Measurements from ENCODE around the gene CPN2. TPM values are rescaled to one million over a fixed set of nuclear protein-coding genes. Genes with fewer than 3 reads are reported as not detected.

CPN2 gene
- polyA plus RNA-seq, 4 donors = 2.0 TPM; not detected in 3

DNA sequence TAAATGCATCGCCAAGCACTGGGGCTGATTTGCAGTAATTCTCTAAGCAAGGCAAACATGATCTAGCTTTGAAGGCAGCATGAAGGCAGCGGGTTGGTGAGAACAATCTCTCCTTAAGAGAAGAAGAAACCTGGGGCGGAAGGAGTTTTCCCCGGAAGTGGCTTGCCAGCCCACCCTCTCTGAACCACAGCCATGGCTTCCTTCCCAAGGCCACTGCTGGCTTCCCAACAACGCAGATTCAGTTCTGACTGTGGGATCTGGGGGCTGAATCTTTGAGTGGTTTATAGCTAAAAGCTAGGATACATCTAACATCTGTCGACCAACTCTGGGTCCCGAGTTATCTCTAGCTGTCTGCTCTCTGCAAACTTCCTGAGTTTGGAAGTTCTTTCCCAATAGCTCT lies 4.3 kb upstream of the CPN2 start:
- H3K9me3 ChIP-seq (ENCODE audit: control insufficient read depth in 2 of 2, insufficient read depth in 1 of 2, low read depth in 1 of 2, low read length in 1 of 2) = no peaks in the 10 kb centered on the region
- H3K4me3 ChIP-seq (ENCODE audit: low read depth in 1 of 3, low read length in 3 of 3) = no peak overlapping the region
- 66 to 85% (median 80%) methylated on average over 7 of the region's 7 CpGs for WGBS, 3 donors
- H3K4me1 ChIP-seq (ENCODE audit: control insufficient read depth in 3 of 3, insufficient read depth in 2 of 3, low read depth in 1 of 3, low read length in 2 of 3) = peaks cover 0 to 5% (median 0%) of the 10 kb centered on the region in 3 donors
- DNase-seq = no peak
- H3K36me3 ChIP-seq (ENCODE audit: control insufficient read depth in 3 of 3, insufficient read depth in 2 of 3, low read depth in 1 of 3, low read length in 3 of 3) = no peaks in the 10 kb centered on the region
- peaks cover 0 to 5% (median 0%) of the 10 kb centered on the region in 3 donors for H3K27me3 ChIP-seq (ENCODE audit: control insufficient read depth in 3 of 3, insufficient read depth in 3 of 3, low read length in 3 of 3)
- FAIRE-seq = no peak
- H3K27ac ChIP-seq (ENCODE audit: low read depth in 1 of 3, low read length in 2 of 3) = no peak overlapping the region

DNA sequence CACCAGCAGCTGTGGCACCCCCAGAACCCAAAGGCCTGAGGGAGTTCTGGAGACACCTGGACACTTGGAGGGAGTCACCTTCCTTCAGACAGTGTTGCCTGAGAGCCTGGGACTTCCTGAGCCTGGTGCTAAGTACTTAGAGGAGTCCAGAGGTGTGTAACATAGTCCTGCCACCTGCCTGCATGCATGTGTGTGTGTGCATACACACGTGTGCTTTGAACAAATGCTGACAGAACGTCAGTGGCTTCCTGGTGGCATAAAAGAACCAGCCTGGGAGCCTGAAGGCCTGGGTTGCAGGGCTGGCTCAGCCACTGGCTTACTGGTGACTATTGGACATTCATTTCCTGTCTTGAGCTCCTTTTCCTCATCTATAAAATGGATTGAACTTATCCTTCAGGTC lies 3.2 kb upstream of the CPN2 start:
- H3K36me3 ChIP-seq (ENCODE audit: control insufficient read depth in 3 of 3, insufficient read depth in 2 of 3, low read depth in 1 of 3, low read length in 3 of 3) = no peaks in the 10 kb centered on the region
- peaks cover 0 to 5% (median 0%) of the 10 kb centered on the region in 3 donors for H3K27me3 ChIP-seq (ENCODE audit: control insufficient read depth in 3 of 3, insufficient read depth in 3 of 3, low read length in 3 of 3)
- H3K9me3 ChIP-seq (ENCODE audit: control insufficient read depth in 2 of 2, insufficient read depth in 1 of 2, low read depth in 1 of 2, low read length in 1 of 2) = no peaks in the 10 kb centered on the region
- H3K4me1 ChIP-seq (ENCODE audit: control insufficient read depth in 3 of 3, insufficient read depth in 2 of 3, low read depth in 1 of 3, low read length in 2 of 3) = peaks cover 0 to 5% (median 0%) of the 10 kb centered on the region in 3 donors
- WGBS, 3 donors = 67 to 75% (median 69%) methylated on average over 2 of the region's 2 CpGs
- FAIRE-seq (no peak), DNase-seq (no peak)
- H3K27ac ChIP-seq (ENCODE audit: low read depth in 1 of 3, low read length in 2 of 3) = no peak overlapping the region
- no peak overlapping the region for H3K4me3 ChIP-seq (ENCODE audit: low read depth in 1 of 3, low read length in 3 of 3)

DNA sequence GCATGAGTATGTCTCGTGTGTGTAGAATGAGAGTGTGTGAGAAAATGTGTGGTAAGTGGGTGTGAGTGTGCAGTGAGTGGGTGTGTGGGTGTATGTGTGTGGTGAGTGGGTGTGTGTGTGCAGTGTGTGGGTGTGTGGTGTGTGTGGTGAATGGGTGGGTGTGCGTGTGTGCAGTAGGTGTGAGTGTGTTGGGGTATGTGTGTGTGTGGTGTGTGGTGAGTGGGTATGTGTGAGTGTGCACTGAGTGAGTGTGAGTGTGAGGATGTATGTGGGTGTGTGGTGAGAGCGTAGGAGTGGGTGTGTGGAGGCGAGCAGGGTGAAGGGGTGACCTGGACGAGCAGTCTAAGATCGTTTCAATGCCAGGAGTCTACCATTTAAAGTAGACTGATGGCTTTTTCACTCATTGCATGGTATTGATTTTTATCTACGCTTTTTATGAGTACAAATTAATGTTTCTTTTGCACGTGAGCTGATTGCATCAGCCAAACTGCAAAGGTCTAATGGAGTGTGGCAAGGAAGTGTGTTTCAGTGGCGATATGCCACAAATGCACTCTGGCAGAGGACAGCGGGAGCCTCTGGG lies 1.6 kb upstream of the CPN2 start:
- Histone ChIP-seq H3K36me3 (ENCODE audit: control insufficient read depth in 3 of 3, insufficient read depth in 2 of 3, low read depth in 1 of 3, low read length in 3 of 3) (no peaks in the 10 kb centered on the region), H3K27me3 (ENCODE audit: control insufficient read depth in 3 of 3, insufficient read depth in 3 of 3, low read length in 3 of 3) (peaks cover 0 to under 1% (median 0%) of the 10 kb centered on the region in 3 donors), H3K4me3 (ENCODE audit: low read depth in 1 of 3, low read length in 3 of 3) (no peak overlapping the region), H3K27ac (ENCODE audit: low read depth in 1 of 3, low read length in 2 of 3) (no peak overlapping the region), H3K9me3 (ENCODE audit: control insufficient read depth in 2 of 2, insufficient read depth in 1 of 2, low read depth in 1 of 2, low read length in 1 of 2) (no peaks in the 10 kb centered on the region), H3K4me1 (ENCODE audit: control insufficient read depth in 3 of 3, insufficient read depth in 2 of 3, low read depth in 1 of 3, low read length in 2 of 3) (peaks cover 0 to 5% (median 0%) of the 10 kb centered on the region in 3 donors)
- FAIRE-seq (no peak), DNase-seq (no peak)
- WGBS, 3 donors = 59 to 82% (median 63%) methylated on average over 10 of the region's 10 CpGs

DNA sequence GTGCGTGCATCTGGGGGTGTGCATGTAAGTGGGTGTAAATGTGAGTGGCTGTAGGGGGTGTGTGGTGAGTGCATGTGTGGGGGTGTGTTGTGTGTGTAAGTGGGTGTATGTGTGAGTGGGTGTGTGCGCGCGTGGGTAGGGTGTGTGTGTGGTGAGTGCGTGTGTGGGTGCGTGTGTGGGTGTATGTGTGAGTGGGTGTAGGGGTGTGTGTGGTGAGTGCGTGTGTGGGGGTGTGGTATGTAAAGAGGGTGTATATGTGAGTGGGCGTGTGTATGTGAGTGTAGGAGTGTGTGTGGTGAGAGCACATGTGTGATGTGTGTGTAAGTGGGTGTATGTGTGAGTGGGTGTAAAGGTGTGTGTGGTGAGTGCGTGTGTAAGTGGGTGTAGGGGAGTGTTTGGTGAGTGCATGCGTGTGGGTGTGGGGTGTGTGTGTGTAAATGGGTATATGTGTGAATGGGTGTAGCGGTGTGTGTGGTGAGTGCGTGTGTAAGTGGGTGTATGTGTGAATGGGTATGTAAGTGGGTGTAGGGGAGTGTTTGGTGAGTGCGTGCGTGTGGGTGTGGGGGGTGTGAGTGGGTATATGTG lies 916 bp upstream of the CPN2 start:
- Histone ChIP-seq H3K27me3 (ENCODE audit: control insufficient read depth in 3 of 3, insufficient read depth in 3 of 3, low read length in 3 of 3) (no peaks in the 10 kb centered on the region), H3K4me3 (ENCODE audit: low read depth in 1 of 3, low read length in 3 of 3) (no peak overlapping the region), H3K36me3 (ENCODE audit: control insufficient read depth in 3 of 3, insufficient read depth in 2 of 3, low read depth in 1 of 3, low read length in 3 of 3) (no peaks in the 10 kb centered on the region), H3K27ac (ENCODE audit: low read depth in 1 of 3, low read length in 2 of 3) (no peak overlapping the region), H3K4me1 (ENCODE audit: control insufficient read depth in 3 of 3, insufficient read depth in 2 of 3, low read depth in 1 of 3, low read length in 2 of 3) (peaks cover 0 to 5% (median 0%) of the 10 kb centered on the region in 3 donors), H3K9me3 (ENCODE audit: control insufficient read depth in 2 of 2, insufficient read depth in 1 of 2, low read depth in 1 of 2, low read length in 1 of 2) (no peaks in the 10 kb centered on the region)
- no peak for DNase-seq
- 88 to 94% (median 90%) methylated on average over 14 of the region's 14 CpGs for WGBS, 3 donors
- FAIRE-seq = no peak

DNA sequence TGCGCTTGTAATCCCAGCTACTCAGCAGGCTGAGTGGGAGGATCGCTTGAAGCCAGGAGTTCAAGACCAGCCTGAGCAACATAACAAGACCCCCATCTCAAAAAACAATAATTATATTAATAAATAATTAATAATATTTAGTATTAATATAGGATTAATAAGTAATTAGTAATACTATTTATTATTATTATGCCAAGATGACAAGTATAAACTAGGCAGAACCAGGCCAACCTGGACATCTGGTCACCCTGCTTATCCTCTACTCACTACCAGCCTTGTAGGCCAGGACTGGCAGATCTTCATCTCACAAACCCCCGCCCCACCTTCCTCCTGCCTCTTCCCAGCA lies 429 bp downstream of the CPN2 start:
- Histone ChIP-seq H3K9me3 (ENCODE audit: control insufficient read depth in 2 of 2, insufficient read depth in 1 of 2, low read depth in 1 of 2, low read length in 1 of 2) (no peaks in the 10 kb centered on the region), H3K4me3 (ENCODE audit: low read depth in 1 of 3, low read length in 3 of 3) (no peak overlapping the region), H3K27me3 (ENCODE audit: control insufficient read depth in 3 of 3, insufficient read depth in 3 of 3, low read length in 3 of 3) (no peaks in the 10 kb centered on the region), H3K4me1 (ENCODE audit: control insufficient read depth in 3 of 3, insufficient read depth in 2 of 3, low read depth in 1 of 3, low read length in 2 of 3) (no peaks in the 10 kb centered on the region), H3K36me3 (ENCODE audit: control insufficient read depth in 3 of 3, insufficient read depth in 2 of 3, low read depth in 1 of 3, low read length in 3 of 3) (no peaks in the 10 kb centered on the region), H3K27ac (ENCODE audit: low read depth in 1 of 3, low read length in 2 of 3) (no peak overlapping the region)
- DNase-seq (no peak), FAIRE-seq (no peak)
- 62 to 87% (median 81%) methylated on average over 3 of the region's 3 CpGs for WGBS, 3 donors

DNA sequence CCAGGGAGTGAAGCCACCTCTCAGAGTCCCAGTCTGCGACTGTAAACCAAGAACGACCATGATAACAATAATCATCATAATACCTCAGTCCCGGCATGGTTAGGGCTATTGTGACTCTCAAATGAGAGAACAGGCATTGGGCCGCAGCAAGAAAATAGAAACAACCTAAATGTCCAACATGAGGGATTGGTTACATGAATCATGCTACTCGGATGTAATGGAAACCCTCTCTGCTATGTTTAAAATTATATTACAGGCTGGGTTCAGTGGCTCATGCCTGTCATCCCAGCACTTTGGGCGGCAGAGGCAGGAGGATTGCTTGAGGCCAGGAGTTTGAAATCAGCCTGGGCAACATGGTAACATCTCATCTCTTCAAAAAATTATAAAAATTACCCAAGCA lies 2.8 kb downstream of the CPN2 start:
- 77 to 83% (median 79%) methylated on average over 6 of the region's 6 CpGs for WGBS, 3 donors
- H3K27me3 ChIP-seq (ENCODE audit: control insufficient read depth in 3 of 3, insufficient read depth in 3 of 3, low read length in 3 of 3) = no peaks in the 10 kb centered on the region
- H3K4me3 ChIP-seq (ENCODE audit: low read depth in 1 of 3, low read length in 3 of 3) = no peak overlapping the region
- no peak for FAIRE-seq
- no peak overlapping the region for H3K27ac ChIP-seq (ENCODE audit: low read depth in 1 of 3, low read length in 2 of 3)
- H3K9me3 ChIP-seq (ENCODE audit: control insufficient read depth in 2 of 2, insufficient read depth in 1 of 2, low read depth in 1 of 2, low read length in 1 of 2) = no peaks in the 10 kb centered on the region
- no peaks in the 10 kb centered on the region for H3K36me3 ChIP-seq (ENCODE audit: control insufficient read depth in 3 of 3, insufficient read depth in 2 of 3, low read depth in 1 of 3, low read length in 3 of 3)
- H3K4me1 ChIP-seq (ENCODE audit: control insufficient read depth in 3 of 3, insufficient read depth in 2 of 3, low read depth in 1 of 3, low read length in 2 of 3) = no peaks in the 10 kb centered on the region
- no peak for DNase-seq

DNA sequence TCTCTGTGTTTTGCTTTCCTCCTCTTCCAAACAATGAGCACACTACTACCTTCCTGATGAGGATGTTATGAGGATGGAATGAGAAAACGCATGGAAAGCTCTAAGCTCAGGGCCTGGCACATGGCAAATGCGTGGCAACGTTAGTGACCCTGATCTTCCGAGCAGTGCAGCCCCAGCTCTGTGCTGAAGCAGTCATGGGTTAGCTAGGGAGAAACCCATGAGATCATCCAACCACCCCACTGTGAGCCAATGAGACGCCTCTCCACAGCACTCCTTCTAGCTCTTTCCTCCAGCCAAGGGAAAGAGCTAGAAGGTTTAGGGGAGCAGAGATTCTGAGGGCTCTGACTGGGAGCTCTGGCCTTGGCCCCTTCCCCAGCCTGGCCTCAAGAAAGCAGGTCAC lies 4.5 kb downstream of the CPN2 start:
- Histone ChIP-seq H3K36me3 (ENCODE audit: control insufficient read depth in 3 of 3, insufficient read depth in 2 of 3, low read depth in 1 of 3, low read length in 3 of 3) (no peaks in the 10 kb centered on the region), H3K9me3 (ENCODE audit: control insufficient read depth in 2 of 2, insufficient read depth in 1 of 2, low read depth in 1 of 2, low read length in 1 of 2) (no peaks in the 10 kb centered on the region), H3K27ac (ENCODE audit: low read depth in 1 of 3, low read length in 2 of 3) (no peak overlapping the region), H3K4me3 (ENCODE audit: low read depth in 1 of 3, low read length in 3 of 3) (no peak overlapping the region), H3K27me3 (ENCODE audit: control insufficient read depth in 3 of 3, insufficient read depth in 3 of 3, low read length in 3 of 3) (no peaks in the 10 kb centered on the region), H3K4me1 (ENCODE audit: control insufficient read depth in 3 of 3, insufficient read depth in 2 of 3, low read depth in 1 of 3, low read length in 2 of 3) (no peaks in the 10 kb centered on the region)
- FAIRE-seq (no peak), DNase-seq (no peak)
- WGBS, 3 donors = 80 to 83% (median 81%) methylated on average over 5 of the region's 5 CpGs

DNA sequence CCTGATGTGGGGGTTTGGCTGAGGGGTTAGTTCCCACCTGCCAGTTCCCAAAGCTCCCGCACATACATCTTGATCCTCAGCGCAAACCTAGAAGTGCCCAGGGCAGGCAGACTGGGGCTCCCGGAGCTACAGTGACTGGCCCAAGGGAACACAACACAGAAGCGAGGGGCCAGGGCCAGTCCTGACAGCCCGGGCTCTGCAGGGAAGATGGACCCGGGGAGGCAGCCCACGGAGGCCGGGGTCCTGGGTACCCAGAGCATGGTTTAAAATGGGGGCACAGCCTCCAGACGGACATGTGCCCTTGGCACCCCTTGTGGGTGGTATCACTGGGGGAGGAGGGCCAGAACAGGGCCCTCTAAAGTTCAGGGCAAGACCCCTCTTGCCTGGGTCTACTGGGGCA lies 5.1 kb downstream of the CPN2 start:
- no peaks in the 10 kb centered on the region for H3K27me3 ChIP-seq (ENCODE audit: control insufficient read depth in 3 of 3, insufficient read depth in 3 of 3, low read length in 3 of 3)
- no peaks in the 10 kb centered on the region for H3K4me1 ChIP-seq (ENCODE audit: control insufficient read depth in 3 of 3, insufficient read depth in 2 of 3, low read depth in 1 of 3, low read length in 2 of 3)
- no peak overlapping the region for H3K4me3 ChIP-seq (ENCODE audit: low read depth in 1 of 3, low read length in 3 of 3)
- no peak for DNase-seq
- 86 to 89% (median 88%) methylated on average over 9 of the region's 9 CpGs for WGBS, 3 donors
- peaks cover 0 to 3% (median 0%) of the 10 kb centered on the region in 3 donors for H3K36me3 ChIP-seq (ENCODE audit: control insufficient read depth in 3 of 3, insufficient read depth in 2 of 3, low read depth in 1 of 3, low read length in 3 of 3)
- H3K27ac ChIP-seq (ENCODE audit: low read depth in 1 of 3, low read length in 2 of 3) = no peak overlapping the region
- H3K9me3 ChIP-seq (ENCODE audit: control insufficient read depth in 2 of 2, insufficient read depth in 1 of 2, low read depth in 1 of 2, low read length in 1 of 2) = no peaks in the 10 kb centered on the region
- no peak for FAIRE-seq

DNA sequence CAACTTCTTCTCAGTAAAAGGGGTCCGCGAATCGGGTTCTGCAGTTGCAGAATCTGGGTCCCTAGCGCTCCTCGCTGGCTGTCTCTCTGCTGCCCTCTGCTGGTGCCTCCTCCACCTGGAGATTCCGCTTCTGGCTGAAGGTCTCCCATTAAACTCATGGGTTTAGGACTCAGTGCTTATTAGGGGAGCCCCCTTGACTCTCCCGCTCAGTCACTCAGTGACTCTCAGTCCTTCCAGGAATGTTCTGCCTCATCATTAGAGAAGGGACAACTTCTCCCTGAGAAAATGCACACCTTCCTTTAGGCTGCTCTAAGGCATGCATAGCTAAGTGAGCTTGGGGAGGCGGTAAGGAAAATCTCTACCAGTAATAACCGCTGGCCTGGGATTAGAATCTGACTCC lies 7.1 kb downstream of the CPN2 start:
- peaks cover 0 to 3% (median 0%) of the 10 kb centered on the region in 3 donors for H3K4me1 ChIP-seq (ENCODE audit: control insufficient read depth in 3 of 3, insufficient read depth in 2 of 3, low read depth in 1 of 3, low read length in 2 of 3)
- H3K9me3 ChIP-seq (ENCODE audit: control insufficient read depth in 2 of 2, insufficient read depth in 1 of 2, low read depth in 1 of 2, low read length in 1 of 2) = no peaks in the 10 kb centered on the region
- FAIRE-seq (no peak), DNase-seq (peak; percentile 60 to 76)
- no peak overlapping the region for H3K4me3 ChIP-seq (ENCODE audit: low read depth in 1 of 3, low read length in 3 of 3)
- H3K27ac ChIP-seq (ENCODE audit: low read depth in 1 of 3, low read length in 2 of 3) = no peak overlapping the region
- whole genome bisulfite sequencing, 3 donors = 28 to 37% (median 32%) methylated on average over 9 of the region's 9 CpGs
- H3K36me3 ChIP-seq (ENCODE audit: control insufficient read depth in 3 of 3, insufficient read depth in 2 of 3, low read depth in 1 of 3, low read length in 3 of 3) = peaks cover 0 to 3% (median 0%) of the 10 kb centered on the region in 3 donors
- H3K27me3 ChIP-seq (ENCODE audit: control insufficient read depth in 3 of 3, insufficient read depth in 3 of 3, low read length in 3 of 3) = no peaks in the 10 kb centered on the region
